Activated CD4-positive, CD25-positive, alpha-beta regulatory T cell treated with anti-CD3 and anti-CD28 coated beads, Interleukin-2, amount 50 U/mL, for 24 hours (primary cell): ENCODE measurements around the gene KIAA0753.
"Not testable (repeated sequence)": the region's sequence is repeated elsewhere in the genome, so short reads cannot be mapped to it uniquely, and the experiment has no call there.

ENCODE experiments used
- ATAC-seq, 2 donors: fragments of 150-1000 bp; cut with Tn5 transposase; one replicate each; pipeline ENCODE4 v1.10.0; 2021; ENCODE audit warnings: mild to moderate bottlenecking in 1 of 2, moderate library complexity in 1 of 2

Gene KIAA0753

GRCh38 chr17:6668219-6668618, 27.7 kb upstream of the KIAA0753 start:
- no peak for ATAC-seq

- ATAC-seq = no peak
These were observed 27.0 kb upstream of the KIAA0753 start for GRCh38 chr17:6667516-6667915.

DNA sequence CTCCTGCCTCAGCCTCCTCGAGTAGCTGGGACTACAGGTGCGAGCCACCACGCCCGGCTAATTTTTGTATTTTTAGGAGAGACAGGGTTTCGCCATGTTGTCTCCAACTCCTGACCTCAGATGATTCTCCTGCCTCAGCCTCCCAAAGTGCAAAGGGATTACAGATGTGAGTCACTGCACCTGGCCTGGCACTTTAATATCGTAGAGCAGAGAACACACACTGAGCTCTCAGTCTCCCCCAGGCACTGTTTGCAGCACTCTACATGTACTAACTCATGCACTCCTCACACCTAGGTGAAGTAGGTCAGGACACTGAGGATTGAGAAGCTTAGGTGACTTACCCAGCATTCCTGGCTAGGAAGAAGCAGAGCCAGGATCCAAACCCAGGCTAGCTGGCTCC, 26.0 kb upstream of the KIAA0753 start:
- ATAC-seq = no peak

GRCh38 chr17:6666077-6666521, 25.6 kb upstream of the KIAA0753 start:
- peak in 1 of 2 donors; percentile 59 for ATAC-seq

DNA sequence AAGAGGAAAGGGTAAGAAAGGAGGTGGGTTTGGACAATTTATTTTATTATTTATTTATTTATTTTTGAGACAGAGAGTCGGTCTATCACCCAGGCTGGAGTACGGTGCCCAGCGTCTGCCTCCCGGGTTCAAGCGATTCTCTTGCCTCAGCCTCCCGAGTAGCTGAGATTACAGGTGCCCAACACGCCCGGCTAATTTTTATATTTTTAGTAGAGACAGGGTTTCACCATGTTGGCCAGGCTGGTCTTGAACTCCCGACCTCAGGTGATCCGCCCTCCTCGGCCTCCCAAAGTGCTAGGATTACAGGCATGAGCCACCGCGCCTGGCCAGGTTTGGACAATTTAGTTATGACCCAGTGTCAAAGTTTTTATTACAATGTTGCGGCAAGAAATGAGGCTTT, 22.7 kb upstream of the KIAA0753 start:
- not testable (repeated sequence) for ATAC-seq

- no peak for ATAC-seq
These were observed 20.9 kb upstream of the KIAA0753 start for GRCh38 chr17:6661464-6661848.

DNA sequence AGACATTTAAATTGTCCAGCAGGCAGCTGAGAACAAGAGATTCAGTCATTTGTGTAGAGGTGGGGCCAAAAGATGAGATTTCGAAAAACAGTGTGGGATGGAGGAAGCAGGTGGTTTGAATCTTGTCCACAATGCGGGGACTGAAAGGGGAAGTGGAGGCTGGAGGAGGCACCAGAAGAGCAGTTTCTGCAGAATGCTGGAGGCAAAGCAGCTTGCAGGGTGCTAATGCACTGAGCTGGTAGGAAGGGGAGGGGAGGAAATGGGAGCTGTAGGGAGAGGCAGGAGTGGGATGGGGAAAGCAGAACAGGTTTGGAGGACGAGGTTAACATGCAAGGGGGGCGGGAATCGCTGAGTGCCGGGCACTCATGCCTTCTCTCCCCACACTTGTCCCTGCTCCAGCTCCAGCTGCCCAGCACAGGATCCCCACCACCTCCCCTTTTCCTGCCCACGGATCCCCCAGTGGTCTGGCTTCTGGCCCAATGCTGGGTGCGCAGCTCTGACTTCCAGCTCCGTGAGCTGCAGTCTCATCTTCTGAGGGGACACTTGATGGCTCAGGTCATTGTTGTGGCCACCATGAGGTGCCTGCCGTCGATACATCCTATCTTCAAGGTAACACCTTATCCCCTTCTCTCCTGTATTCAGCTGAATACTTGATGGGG, 20.4 kb upstream of the KIAA0753 start:
- ATAC-seq = no peak

DNA sequence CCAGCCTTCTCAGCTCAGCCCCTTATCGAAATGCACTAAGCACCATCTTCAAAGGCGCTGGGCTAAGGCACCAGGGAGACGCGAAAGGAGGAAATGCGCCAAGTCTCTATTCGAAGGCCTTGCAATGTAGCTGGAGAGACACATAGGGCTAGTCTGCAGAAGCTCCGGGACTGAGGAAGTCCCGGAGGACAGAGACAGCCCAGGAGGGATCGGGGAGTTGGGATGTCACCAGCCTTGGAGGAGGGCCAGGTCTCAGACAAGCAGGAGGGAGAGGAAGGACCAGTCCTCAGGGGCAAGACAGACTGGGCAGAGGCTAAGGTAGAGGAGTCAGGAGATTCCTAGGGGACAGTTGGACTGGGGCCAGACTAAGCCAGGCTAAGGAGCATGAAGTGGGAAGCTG, 19.6 kb upstream of the KIAA0753 start:
- ATAC-seq = no peak

DNA sequence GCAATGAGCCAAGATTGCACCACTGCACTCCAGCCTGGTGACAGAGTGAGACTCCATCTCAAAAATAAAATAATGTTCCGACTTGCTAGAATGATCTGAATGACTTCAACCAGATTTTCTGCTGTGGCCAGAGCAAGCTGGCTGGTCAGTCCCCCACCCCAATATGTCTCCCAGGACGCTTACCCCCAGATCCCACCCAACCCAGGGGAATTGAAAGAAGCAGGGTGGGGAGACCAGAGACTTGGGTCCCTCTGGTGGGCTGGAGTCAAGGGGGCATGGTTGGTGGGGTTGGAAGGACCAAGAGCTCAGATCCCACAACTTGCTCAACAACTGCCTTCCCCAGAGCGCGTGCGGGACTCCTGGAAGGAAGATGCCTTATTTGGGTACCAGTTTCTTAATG, 17.9 kb upstream of the KIAA0753 start:
- not testable (repeated sequence) for ATAC-seq

DNA sequence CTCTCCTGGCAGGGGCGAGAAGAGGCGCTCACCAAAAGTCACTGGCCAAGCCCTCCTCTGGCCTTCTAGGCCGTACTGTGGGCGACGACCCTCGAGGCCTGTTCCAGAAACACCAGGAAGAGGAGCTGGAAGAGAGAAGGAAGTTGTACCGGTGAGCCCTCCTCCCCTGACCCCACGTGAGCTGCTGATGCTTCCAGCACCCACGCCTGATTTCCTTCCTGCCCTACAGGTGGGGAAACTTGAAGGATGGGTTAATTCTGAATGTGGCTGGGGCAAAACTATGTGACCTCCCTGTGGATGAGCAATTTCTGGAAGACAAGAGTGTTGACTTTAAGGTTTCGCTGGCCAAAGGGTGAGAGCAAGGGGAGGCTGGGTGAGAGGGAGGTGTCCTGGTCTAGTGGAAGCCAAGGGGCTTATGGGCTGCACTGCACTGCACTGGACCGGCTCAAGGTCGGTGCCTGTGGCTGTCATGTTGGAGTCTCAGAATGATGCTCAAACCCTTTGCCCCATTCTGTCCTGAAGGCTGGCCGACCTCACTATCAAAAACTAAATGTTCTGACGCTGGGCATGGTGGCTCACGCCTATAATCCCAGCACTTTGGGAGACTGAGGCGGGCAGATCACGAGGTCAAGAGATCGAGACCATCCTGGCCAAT, 17.2 kb upstream of the KIAA0753 start:
- no peak for ATAC-seq

GRCh38 chr17:6656797-6657632, 16.5 kb upstream of the KIAA0753 start:
- peak; percentile 92 for ATAC-seq

- ATAC-seq = not testable (repeated sequence)
These were observed 15.3 kb upstream of the KIAA0753 start for GRCh38 chr17:6655732-6656361.

DNA sequence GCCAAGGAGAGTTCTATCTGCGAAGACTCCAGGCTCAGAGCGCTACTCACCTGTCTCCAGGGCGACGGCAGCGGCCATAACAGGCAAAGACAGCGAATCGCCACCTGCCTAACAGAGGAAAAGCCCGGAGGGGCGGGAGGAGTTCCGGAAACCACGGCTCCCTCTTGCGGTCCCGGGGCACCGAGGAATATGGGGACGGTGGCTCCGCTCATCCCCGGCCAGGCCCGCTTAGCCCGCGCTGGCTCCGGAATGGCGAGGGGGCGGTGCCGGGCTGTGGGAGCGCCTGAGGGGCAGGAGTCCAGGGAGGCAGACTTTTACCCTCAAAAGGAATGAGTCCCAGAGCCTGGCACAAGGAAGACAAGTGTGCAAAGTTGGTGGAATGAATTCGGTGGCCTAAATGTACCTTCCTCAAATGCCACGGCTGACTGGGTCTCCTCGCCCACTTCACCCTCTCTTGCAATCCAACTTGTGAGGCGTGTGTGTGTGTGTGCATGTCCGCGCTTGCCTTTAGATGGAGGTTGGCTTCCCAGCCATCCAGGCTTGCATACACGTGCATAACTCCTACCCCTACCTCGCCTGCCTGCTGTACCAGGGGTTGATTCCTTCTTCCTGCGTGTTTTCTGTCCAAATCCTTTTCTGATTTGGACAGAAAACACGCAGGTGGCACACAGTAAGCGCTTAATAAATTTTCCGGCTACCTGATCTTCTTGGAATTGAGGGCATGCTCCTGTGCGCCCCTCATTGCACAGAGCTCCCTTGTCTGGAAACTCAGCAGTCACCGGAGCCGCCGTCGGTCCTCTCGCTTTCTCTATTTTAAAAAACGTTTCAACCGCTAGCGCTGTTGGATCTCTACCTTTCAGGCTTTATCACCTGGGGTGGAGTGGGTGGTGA, 14.6 kb upstream of the KIAA0753 start:
- no peak for ATAC-seq

- ATAC-seq = peak in 1 of 2 donors; percentile 7
These were observed 11.5 kb upstream of the KIAA0753 start for GRCh38 chr17:6651919-6652452.

GRCh38 chr17:6651354-6651918, 10.9 kb upstream of the KIAA0753 start, which contains the start of the genes C17orf100 and MED31:
Gene C17orf100 (plus strand): TSS chr17:6651762. CDS start chr17:6651914, 152 bp downstream.
Gene MED31 (minus strand): TSS chr17:6651605. CDS start chr17:6651528, 77 bp downstream.
- peak; percentile 98 to 99 for ATAC-seq

DNA sequence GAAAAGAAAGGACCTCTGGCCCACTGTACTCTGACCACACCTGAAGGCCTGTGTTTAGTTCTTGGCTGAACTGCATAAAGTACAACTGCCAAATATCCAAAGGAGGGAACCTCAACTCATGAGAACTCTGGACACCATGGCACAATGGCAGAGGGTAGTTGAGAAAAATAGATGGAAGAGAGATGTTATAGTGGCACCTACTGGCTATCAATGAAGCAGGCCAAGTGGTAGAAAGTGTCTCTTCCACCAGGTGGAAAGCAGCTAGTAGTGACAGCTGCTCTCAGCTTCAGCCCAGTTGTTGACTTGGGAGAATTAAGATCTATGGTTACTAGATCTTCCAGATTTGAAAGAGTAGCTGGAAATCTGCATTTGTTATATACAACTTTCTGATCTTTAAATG, 7.7 kb upstream of the KIAA0753 start:
- no peak for ATAC-seq

GRCh38 chr17:6643451-6644125, 3.1 kb upstream of the KIAA0753 start:
- ATAC-seq = no peak

DNA sequence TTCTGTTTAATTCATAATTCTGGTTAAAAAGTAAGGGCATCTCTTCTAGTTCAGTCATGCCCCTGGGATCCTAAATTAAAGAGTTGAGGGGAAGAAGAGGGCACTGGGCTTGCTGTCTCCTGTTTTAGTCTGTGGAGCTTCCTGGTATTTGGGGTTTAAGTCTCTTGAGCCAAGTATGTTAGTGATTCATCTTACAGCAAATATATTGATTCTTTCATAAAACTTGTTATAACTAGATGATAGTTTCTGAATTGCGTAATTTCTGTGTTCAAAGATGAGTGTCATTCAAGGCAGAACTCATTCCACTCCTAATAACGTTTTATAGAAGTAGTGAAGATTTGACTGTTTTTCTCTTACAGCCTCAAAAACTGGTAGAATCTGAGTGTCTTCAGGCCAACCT, 2.1 kb upstream of the KIAA0753 start:
- peak; percentile 11 to 38 for ATAC-seq

DNA sequence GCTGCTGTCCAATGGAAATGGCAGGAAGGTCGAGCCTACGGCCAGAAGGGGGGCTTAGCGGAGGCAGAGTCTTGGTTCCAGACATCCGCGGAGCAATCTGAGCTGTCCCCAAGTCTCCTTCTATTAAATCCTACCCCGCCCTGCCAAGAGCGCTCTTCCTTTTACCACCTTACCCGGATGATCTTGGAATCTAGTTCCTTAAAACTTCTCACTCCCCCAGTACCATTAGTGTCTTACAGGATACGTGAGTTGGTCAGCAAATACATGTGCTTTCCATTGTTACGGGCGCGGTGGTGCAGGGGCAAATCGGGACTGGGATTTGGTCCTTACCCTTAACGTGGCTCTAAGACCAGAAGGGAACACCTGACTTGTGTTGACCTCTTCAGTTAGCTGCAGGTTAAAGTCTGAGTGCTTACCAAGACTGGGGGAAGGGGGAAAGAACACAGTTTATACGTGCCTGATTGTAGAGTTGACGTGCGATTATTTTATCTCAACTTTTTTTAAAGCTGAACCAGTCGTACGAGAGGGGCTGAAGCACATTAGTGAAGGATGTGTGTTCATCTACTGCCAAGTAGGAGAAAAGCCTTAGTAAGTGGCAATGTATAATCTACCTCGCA, 844 bp upstream of the KIAA0753 start:
- ATAC-seq = no peak
